OCI-LY1 (cell line): ENCODE results near the gene PRSS21.

ENCODE experiments used
- H2AFZ ChIP-seq: fragments of 200-600 bp; sonication (generic), shearing (Covaris generic); 2 replicates; pipeline ENCODE4 v1.6.0; 2014; ENCODE audit warnings: antibody characterized with exemption, mild to moderate bottlenecking, low read length
- H3F3A ChIP-seq: fragments of 200-600 bp; sonication (generic), shearing (Covaris generic); 2 replicates; pipeline ENCODE4 v1.6.0; 2014; ENCODE audit warnings: mild to moderate bottlenecking, antibody characterized with exemption, low read length, moderate library complexity; ENCODE audit not compliant: insufficient read depth
- H3K27ac ChIP-seq: fragments of 200-600 bp; sonication (generic); 2 replicates; pipeline ENCODE4 v1.5.1; 2014; ENCODE audit warnings: low read length, mixed run types, mild to moderate bottlenecking, low read depth; ENCODE audit not compliant: poor library complexity, severe bottlenecking
- H3K27me3 ChIP-seq: fragments of 200-600 bp; sonication (generic); 2 replicates; pipeline ENCODE4 v1.6.0; 2014; ENCODE audit warnings: antibody characterized with exemption, mild to moderate bottlenecking, low read length, moderate library complexity; ENCODE audit not compliant: insufficient read depth
- H3K36me3 ChIP-seq: fragments of 200-600 bp; sonication (generic); 2 replicates; pipeline ENCODE4 v1.6.1; 2014; ENCODE audit warnings: mild to moderate bottlenecking, antibody characterized with exemption, low read length, moderate library complexity, mixed read lengths; ENCODE audit not compliant: insufficient read depth
- H3K4me1 ChIP-seq: fragments of 200-600 bp; sonication (generic); 2 replicates; pipeline ENCODE4 v1.5.1; 2014; ENCODE audit warnings: mild to moderate bottlenecking, low read length, moderate library complexity; ENCODE audit not compliant: insufficient read depth, severe bottlenecking
- H3K4me2 ChIP-seq: fragments of 200-600 bp; sonication (generic), shearing (Covaris generic); 2 replicates; pipeline ENCODE4 v1.6.1; 2014; ENCODE audit warnings: low read length
- H3K4me3 ChIP-seq: fragments of 200-600 bp; sonication (generic); 2 replicates; pipeline ENCODE4 v1.5.1; 2014; ENCODE audit warnings: low read length, low read depth, mild to moderate bottlenecking, mixed read lengths; ENCODE audit not compliant: poor library complexity, severe bottlenecking
- H3K79me2 ChIP-seq: fragments of 200-600 bp; shearing (Covaris generic); 2 replicates; pipeline ENCODE4 v1.6.1; 2016; ENCODE audit warnings: mixed run types, low read length, mixed read lengths; ENCODE audit not compliant: insufficient read depth
- H3K9ac ChIP-seq: fragments of 200-600 bp; sonication (generic), shearing (Covaris generic); 2 replicates; pipeline ENCODE4 v1.6.1; 2014; ENCODE audit warnings: mild to moderate bottlenecking, low read length, mixed read lengths
- H3K9me2 ChIP-seq: fragments of 200-600 bp; sonication (generic), shearing (Covaris generic); 2 replicates; pipeline ENCODE4 v1.6.1; 2014; ENCODE audit warnings: low read depth, mild to moderate bottlenecking, low read length, mixed read lengths
- H3K9me3 ChIP-seq: fragments of 200-600 bp; shearing (Covaris generic); 2 replicates; pipeline ENCODE4 v1.6.1; 2014; ENCODE audit warnings: low read length, mixed read lengths
- H4K20me1 ChIP-seq: fragments of 200-600 bp; sonication (generic), shearing (Covaris generic); 2 replicates; pipeline ENCODE4 v1.6.0; 2016; ENCODE audit warnings: mild to moderate bottlenecking, low read length; ENCODE audit not compliant: insufficient read depth
- EZH2 ChIP-seq: fragments of 200-600 bp; sonication (generic), shearing (Covaris generic); IDR thresholded peaks from 2 replicates; pipeline ENCODE4 v1.8.0; 2017; ENCODE audit warnings: borderline replicate concordance, mixed run types, mild to moderate bottlenecking, antibody characterized with exemption, low read length, moderate library complexity, mixed read lengths
- TF ChIP-seq, protein P1 (sequence below): fragments of 200-600 bp; sonication (generic), shearing (Covaris generic); IDR thresholded peaks from 2 replicates; pipeline ENCODE4 v1.5.1; 2017; ENCODE audit warnings: mild to moderate bottlenecking, antibody characterized with exemption, low read length, moderate library complexity, mixed read lengths

Gene PRSS21

DNA sequence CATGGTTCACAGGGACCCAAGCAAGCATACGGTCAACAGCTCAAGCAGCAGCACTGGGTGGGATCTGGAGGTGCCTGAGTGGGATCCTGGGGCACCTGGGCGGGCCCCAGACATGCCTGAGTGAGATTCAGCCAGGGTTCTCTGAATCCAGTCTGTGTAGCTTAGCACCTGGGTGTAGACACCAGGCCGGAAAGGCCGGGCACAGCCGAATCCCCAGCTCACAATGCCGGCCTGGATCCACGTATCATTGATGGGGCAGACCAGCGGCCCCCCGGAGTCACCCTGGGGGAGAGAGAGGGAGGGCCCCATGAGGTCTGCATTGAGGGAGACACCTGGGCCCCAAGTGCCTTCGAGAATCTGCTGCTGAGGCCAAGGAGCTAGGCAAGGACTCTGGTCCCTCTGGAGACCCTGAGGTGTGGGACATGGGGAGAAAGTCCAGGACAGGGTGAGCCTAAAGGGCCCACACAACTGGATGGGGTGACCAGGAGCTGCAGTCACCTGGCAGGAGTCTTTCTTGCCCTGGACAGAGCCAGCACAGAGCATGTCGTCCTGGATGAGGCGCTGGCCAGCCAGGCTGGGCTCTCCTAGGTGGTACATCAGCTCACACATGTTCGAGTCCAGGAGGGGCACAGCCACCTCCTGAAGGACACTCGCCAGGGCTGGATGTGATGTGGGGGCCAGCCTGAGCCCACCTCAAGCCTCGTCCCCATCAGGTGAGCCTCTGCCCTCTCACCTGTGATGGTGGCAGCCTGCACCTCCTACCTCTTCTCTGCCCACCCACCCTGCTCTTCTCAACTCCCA lies 22.8 kb downstream of the PRSS21 start:
- Histone ChIP-seq H4K20me1 (no peaks in the 10 kb centered on the region), H3F3A (no peaks in the 10 kb centered on the region), H3K27ac (no peak overlapping the region), H3K36me3 (no peaks in the 10 kb centered on the region), H3K79me2 (no peaks in the 10 kb centered on the region), H2AFZ (no peak overlapping the region), H3K9me2 (no peaks in the 10 kb centered on the region), H3K4me3 (no peak overlapping the region), H3K4me1 (peaks cover 3% of the 10 kb centered on the region), H3K27me3 (0 out of 2 replicates have a peak, but pooled peaks cover 5% of the 10 kb centered on the region), H3K4me2 (no peak overlapping the region), H3K9ac (no peak overlapping the region), H3K9me3 (no peaks in the 10 kb centered on the region)
- TF ChIP-seq, protein P1, sequence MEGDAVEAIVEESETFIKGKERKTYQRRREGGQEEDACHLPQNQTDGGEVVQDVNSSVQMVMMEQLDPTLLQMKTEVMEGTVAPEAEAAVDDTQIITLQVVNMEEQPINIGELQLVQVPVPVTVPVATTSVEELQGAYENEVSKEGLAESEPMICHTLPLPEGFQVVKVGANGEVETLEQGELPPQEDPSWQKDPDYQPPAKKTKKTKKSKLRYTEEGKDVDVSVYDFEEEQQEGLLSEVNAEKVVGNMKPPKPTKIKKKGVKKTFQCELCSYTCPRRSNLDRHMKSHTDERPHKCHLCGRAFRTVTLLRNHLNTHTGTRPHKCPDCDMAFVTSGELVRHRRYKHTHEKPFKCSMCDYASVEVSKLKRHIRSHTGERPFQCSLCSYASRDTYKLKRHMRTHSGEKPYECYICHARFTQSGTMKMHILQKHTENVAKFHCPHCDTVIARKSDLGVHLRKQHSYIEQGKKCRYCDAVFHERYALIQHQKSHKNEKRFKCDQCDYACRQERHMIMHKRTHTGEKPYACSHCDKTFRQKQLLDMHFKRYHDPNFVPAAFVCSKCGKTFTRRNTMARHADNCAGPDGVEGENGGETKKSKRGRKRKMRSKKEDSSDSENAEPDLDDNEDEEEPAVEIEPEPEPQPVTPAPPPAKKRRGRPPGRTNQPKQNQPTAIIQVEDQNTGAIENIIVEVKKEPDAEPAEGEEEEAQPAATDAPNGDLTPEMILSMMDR = no peak

DNA sequence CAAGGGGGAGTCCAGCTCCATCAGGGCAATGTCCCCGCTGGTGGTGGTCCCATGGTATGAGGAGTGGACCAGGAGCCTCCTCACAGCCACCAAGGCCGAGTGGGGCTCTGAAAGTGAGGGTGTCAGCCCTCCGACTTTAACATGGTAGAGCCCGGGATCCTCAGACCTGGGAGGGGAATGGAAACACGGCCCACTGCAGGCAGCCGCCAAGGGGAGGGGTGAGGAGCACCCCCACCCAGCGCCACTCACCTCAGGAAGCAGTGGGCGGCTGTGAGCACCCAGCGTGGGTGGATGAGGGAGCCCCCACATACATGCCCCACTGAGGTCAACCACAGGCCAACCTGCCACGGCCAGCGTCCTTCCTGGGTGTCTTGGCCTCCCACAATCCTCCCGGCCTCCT lies 23.9 kb downstream of the PRSS21 start:
- Histone ChIP-seq H3K36me3 (no peaks in the 10 kb centered on the region), H3K9me3 (no peaks in the 10 kb centered on the region), H3K4me2 (no peak overlapping the region), H3K9me2 (no peaks in the 10 kb centered on the region), H3K79me2 (no peaks in the 10 kb centered on the region), H3K27me3 (0 out of 2 replicates have a peak, but pooled peaks cover 5% of the 10 kb centered on the region), H3K4me3 (no peak overlapping the region), H3K4me1 (peaks cover 7% of the 10 kb centered on the region), H2AFZ (no peak overlapping the region), H4K20me1 (no peaks in the 10 kb centered on the region), H3F3A (no peaks in the 10 kb centered on the region), H3K27ac (no peak overlapping the region), H3K9ac (no peak overlapping the region)
- TF ChIP-seq, protein P1 = no peak
- no peak for TF ChIP-seq EZH2

DNA sequence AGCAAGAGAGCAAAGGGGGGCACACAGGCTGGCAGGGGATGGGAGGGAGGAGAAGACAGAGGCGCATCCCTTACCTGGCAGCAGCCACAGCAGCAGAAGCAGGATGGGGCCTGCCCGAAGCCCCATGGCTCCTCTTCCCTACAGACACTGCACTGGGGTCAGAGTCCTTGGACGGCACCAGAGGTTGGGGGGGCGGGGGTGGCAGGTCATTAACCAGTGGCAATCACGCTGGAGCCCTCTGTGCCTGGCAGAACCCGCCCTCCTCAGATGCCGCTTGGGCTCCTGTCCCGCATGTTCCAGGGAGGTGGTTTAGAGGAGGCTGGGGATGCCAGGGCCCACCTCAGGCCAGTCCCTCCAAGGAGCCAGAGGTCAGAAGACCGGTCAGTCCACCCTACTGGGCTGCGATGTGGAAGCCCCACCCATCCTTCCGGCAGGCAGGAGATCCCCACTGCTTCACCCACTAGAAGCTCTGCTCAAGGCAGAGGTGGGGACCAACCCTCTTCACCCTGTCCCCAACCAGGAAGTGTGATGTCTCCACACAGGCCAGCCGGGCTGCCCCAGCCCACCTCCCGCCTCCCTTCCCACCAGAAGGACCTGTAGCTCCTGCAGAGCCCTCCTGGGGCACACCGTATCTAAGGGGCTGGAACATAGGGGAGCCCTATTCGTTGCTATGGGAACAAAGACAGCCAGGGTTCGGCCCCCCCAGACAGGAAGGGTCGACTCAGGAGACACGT lies 24.7 kb downstream of the PRSS21 start:
- Histone ChIP-seq H3K9ac (no peak overlapping the region), H3K9me3 (no peaks in the 10 kb centered on the region), H3K79me2 (no peaks in the 10 kb centered on the region), H3K4me1 (peaks cover 7% of the 10 kb centered on the region), H3K27me3 (0 out of 2 replicates have a peak, but pooled peaks cover 5% of the 10 kb centered on the region), H3K4me3 (no peak overlapping the region), H3K27ac (no peak overlapping the region), H3K4me2 (no peak overlapping the region), H4K20me1 (no peaks in the 10 kb centered on the region), H3K36me3 (no peaks in the 10 kb centered on the region), H3K9me2 (no peaks in the 10 kb centered on the region), H3F3A (no peaks in the 10 kb centered on the region), H2AFZ (no peak overlapping the region)
- TF ChIP-seq, protein P1 = no peak
- TF ChIP-seq EZH2 = no peak
